MM.1S (cell line): ENCODE data around the gene PRKCH.
A peak's percentile ranks its signal among the peaks of the same experiment; 100 is the strongest.

Source experiments
- DNase-seq: peaks from one replicate; pipeline ENCODE4 v3.0.0-alpha.2; 2015
- H2AFZ ChIP-seq: fragments of 300-600 bp; sonication (generic); 2 replicates; pipeline ENCODE4 v1.6.0; 2016; ENCODE audit warnings: antibody characterized with exemption, low read length
- H3F3A ChIP-seq: fragments of 300-600 bp; sonication (generic); 2 replicates; pipeline ENCODE4 v1.6.1; 2016; ENCODE audit warnings: mild to moderate bottlenecking, antibody characterized with exemption, low read length, moderate library complexity, mixed read lengths; ENCODE audit not compliant: insufficient read depth
- H3K27ac ChIP-seq: fragments of 300-600 bp; sonication (generic); 2 replicates; pipeline ENCODE4 v1.5.1; 2016; ENCODE audit warnings: mild to moderate bottlenecking, low read length
- H3K27me3 ChIP-seq: fragments of 300-600 bp; sonication (generic); replicated peaks from 2 replicates; pipeline ENCODE4 v1.6.0; 2016; ENCODE audit warnings: low read length; ENCODE audit not compliant: insufficient read depth
- H3K36me3 ChIP-seq: fragments of 300-600 bp; sonication (generic); replicated peaks from 2 replicates; pipeline ENCODE4 v1.6.1; 2016; ENCODE audit warnings: mild to moderate bottlenecking, low read length, mixed read lengths; ENCODE audit not compliant: insufficient read depth
- H3K4me1 ChIP-seq: fragments of 300-600 bp; sonication (generic); 2 replicates; pipeline ENCODE4 v1.6.1; 2016; ENCODE audit warnings: low read length, mixed read lengths
- H3K4me2 ChIP-seq: fragments of 300-600 bp; sonication (generic); 2 replicates; pipeline ENCODE4 v1.6.0; 2016; ENCODE audit warnings: low read depth, low read length
- H3K4me3 ChIP-seq: fragments of 300-600 bp; sonication (generic); 2 replicates; pipeline ENCODE4 v1.5.1; 2016; ENCODE audit warnings: low read length, mixed read lengths
- H3K79me2 ChIP-seq: fragments of 300-600 bp; sonication (generic); 2 replicates; pipeline ENCODE4 v1.6.1; 2016; ENCODE audit warnings: mixed run types, low read length, mixed read lengths
- H3K9ac ChIP-seq: fragments of 300-600 bp; sonication (generic); 2 replicates; pipeline ENCODE4 v1.6.1; 2016; ENCODE audit warnings: low read length, mixed read lengths
- H3K9me2 ChIP-seq: fragments of 300-600 bp; sonication (generic); replicated peaks from 2 replicates; pipeline ENCODE4 v1.6.1; 2016; ENCODE audit warnings: mild to moderate bottlenecking, low read length, mixed read lengths; ENCODE audit not compliant: insufficient read depth
- H3K9me3 ChIP-seq: fragments of 300-600 bp; sonication (generic); replicated peaks from 2 replicates; pipeline ENCODE4 v1.6.1; 2016; ENCODE audit warnings: mild to moderate bottlenecking, low read length, mixed read lengths; ENCODE audit not compliant: insufficient read depth
- H4K20me1 ChIP-seq: fragments of 300-600 bp; sonication (generic); 2 replicates; pipeline ENCODE4 v1.6.1; 2016; ENCODE audit warnings: mild to moderate bottlenecking, low read length, moderate library complexity, mixed read lengths; ENCODE audit not compliant: insufficient read depth
- EZH2 ChIP-seq: fragments of 300-600 bp; sonication (generic); optimal IDR thresholded peaks from 2 replicates; pipeline ENCODE3; 2017; ENCODE audit warnings: low read depth, mild to moderate bottlenecking, antibody characterized with exemption, low read length, mixed read lengths
- EZH2phosphoT487 ChIP-seq: fragments of 300-600 bp; sonication (generic); IDR thresholded peaks from 2 replicates; pipeline ENCODE4 v1.6.1; 2018; ENCODE audit warnings: antibody characterized with exemption, low read length
- TF ChIP-seq, protein P1 (sequence below): fragments of 300-600 bp; sonication (generic); IDR thresholded peaks from 2 replicates; pipeline ENCODE4 v1.5.1; 2016; ENCODE audit warnings: antibody characterized with exemption, low read length, mixed read lengths

The PRKCH gene

DNA sequence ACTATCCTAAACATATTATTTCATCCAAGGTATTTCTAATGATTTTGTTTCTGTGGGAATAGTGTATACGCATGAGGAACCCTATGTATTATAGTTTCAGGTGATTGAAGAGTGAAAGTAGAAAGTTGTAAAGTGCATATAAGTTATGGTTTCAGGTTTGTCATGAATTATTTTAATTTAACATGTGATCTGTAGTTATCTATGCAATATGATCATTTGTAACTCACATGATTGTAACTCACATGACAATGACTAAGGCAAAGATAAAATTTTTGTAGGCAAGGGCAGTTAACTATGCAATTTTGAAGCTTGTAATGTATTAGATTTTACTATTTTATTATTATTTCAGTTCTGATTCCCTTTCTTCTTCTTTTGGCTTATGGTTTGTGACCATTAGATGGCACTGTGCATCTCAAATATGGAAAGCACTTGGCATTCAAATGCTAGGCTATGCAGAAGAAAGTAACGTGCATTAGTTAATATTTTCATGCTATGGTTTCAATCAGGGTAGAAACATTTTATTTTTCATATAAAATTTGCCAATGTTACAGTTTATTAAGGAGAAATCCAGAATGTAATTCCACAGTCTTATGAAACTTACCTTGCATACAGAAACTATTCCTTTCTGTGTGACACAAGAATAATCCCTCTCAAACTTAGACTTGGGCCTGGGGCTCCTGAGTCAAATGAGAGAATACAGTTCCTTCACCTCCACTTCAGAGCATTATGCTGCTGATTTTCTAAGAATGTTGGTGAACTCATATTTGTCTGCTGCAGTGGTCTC, 24.5 kb upstream of the PRKCH start:
- Histone ChIP-seq H3F3A (no peaks in the 10 kb centered on the region), H3K36me3 (no peaks in the 10 kb centered on the region), H3K79me2 (no peaks in the 10 kb centered on the region), H3K9me2 (no peaks in the 10 kb centered on the region), H3K4me1 (no peaks in the 10 kb centered on the region), H3K9me3 (no peaks in the 10 kb centered on the region), H3K27ac (no peak overlapping the region), H4K20me1 (no peaks in the 10 kb centered on the region), H3K9ac (no peak overlapping the region), H3K4me3 (no peak overlapping the region), H3K27me3 (no peaks in the 10 kb centered on the region), H2AFZ (no peak overlapping the region), H3K4me2 (no peak overlapping the region)
- TF ChIP-seq, protein P1, sequence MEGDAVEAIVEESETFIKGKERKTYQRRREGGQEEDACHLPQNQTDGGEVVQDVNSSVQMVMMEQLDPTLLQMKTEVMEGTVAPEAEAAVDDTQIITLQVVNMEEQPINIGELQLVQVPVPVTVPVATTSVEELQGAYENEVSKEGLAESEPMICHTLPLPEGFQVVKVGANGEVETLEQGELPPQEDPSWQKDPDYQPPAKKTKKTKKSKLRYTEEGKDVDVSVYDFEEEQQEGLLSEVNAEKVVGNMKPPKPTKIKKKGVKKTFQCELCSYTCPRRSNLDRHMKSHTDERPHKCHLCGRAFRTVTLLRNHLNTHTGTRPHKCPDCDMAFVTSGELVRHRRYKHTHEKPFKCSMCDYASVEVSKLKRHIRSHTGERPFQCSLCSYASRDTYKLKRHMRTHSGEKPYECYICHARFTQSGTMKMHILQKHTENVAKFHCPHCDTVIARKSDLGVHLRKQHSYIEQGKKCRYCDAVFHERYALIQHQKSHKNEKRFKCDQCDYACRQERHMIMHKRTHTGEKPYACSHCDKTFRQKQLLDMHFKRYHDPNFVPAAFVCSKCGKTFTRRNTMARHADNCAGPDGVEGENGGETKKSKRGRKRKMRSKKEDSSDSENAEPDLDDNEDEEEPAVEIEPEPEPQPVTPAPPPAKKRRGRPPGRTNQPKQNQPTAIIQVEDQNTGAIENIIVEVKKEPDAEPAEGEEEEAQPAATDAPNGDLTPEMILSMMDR = peak; percentile 38
- TF ChIP-seq EZH2phosphoT487 = no peak
- DNase-seq = no peak

DNA sequence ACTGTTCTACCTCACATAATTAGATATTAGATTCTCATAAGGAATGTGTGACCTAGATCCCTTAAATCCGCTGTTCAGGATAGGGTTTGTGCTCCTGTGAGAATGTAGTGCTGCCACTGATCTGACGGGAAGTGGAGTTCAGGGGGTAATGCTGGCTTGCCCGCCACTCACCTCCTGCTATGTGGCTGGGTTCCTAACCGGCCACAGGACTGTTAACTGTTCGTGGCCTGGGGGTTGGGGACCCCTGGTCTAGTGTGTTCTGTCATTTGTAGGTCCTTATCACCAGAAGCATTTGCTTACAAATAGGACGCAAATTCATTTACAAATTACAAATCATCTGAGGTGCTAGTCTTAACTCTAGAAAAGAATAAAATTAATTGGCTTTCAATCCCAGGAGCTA, 23.8 kb upstream of the PRKCH start:
- no peak overlapping the region for H3K27ac ChIP-seq

DNA sequence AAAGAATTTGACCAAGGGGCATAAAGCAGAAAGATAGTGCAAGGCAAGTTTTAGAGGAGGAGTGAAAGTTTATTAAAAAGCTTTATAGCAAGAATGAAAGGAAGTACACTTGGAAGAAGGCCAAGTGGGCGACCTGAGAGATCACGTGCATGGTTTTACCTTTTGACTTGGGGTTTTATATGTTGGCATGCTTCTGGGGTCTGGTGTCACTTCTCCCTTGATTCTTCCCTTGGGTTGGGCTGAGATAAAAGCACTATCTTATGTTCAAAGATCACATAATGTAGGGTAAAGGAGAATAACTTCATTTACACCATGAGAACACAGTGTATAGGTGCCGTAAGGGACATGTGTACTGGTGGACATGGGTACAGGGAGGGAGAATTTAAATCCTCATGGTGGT, 22.6 kb upstream of the PRKCH start:
- H3K9ac ChIP-seq = no peak overlapping the region
- H3K27ac ChIP-seq = no peak overlapping the region
- no peaks in the 10 kb centered on the region for H4K20me1 ChIP-seq
- no peaks in the 10 kb centered on the region for H3F3A ChIP-seq
- no peak overlapping the region for H3K4me3 ChIP-seq
- no peak overlapping the region for H2AFZ ChIP-seq
- no peaks in the 10 kb centered on the region for H3K9me3 ChIP-seq
- no peaks in the 10 kb centered on the region for H3K9me2 ChIP-seq
- no peaks in the 10 kb centered on the region for H3K4me1 ChIP-seq
- DNase-seq = no peak
- no peaks in the 10 kb centered on the region for H3K36me3 ChIP-seq
- no peak for TF ChIP-seq EZH2phosphoT487
- TF ChIP-seq, protein P1 = no peak
- TF ChIP-seq EZH2 = no peak
- no peaks in the 10 kb centered on the region for H3K79me2 ChIP-seq
- no peak overlapping the region for H3K4me2 ChIP-seq
- no peaks in the 10 kb centered on the region for H3K27me3 ChIP-seq

More for the DNA sequence above, 23.8 kb upstream of the PRKCH start:
- Histone ChIP-seq H3K4me2 (no peak overlapping the region), H3K4me1 (no peaks in the 10 kb centered on the region), H3K79me2 (no peaks in the 10 kb centered on the region), H3K36me3 (no peaks in the 10 kb centered on the region), H3K9ac (no peak overlapping the region), H3K9me3 (no peaks in the 10 kb centered on the region), H4K20me1 (no peaks in the 10 kb centered on the region), H2AFZ (no peak overlapping the region), H3K4me3 (no peak overlapping the region), H3K27me3 (no peaks in the 10 kb centered on the region), H3F3A (no peaks in the 10 kb centered on the region), H3K9me2 (no peaks in the 10 kb centered on the region)
- no peak for DNase-seq
- no peak for TF ChIP-seq EZH2
- TF ChIP-seq, protein P1 = no peak
- no peak for TF ChIP-seq EZH2phosphoT487
